Activated T-cell treated with anti-CD3 and anti-CD28 coated beads, Interleukin-2, amount 50 U/mL, for 1 hour (primary cell): ENCODE measurements around the gene MCM5.
"Not testable (repeated sequence)": the region's sequence is repeated elsewhere in the genome, so short reads cannot be mapped to it uniquely, and the experiment has no call there.

Source experiments
- DNase-seq: peaks from one replicate; pipeline ENCODE4 v3.0.0-alpha.2; 2020

Gene MCM5

DNA sequence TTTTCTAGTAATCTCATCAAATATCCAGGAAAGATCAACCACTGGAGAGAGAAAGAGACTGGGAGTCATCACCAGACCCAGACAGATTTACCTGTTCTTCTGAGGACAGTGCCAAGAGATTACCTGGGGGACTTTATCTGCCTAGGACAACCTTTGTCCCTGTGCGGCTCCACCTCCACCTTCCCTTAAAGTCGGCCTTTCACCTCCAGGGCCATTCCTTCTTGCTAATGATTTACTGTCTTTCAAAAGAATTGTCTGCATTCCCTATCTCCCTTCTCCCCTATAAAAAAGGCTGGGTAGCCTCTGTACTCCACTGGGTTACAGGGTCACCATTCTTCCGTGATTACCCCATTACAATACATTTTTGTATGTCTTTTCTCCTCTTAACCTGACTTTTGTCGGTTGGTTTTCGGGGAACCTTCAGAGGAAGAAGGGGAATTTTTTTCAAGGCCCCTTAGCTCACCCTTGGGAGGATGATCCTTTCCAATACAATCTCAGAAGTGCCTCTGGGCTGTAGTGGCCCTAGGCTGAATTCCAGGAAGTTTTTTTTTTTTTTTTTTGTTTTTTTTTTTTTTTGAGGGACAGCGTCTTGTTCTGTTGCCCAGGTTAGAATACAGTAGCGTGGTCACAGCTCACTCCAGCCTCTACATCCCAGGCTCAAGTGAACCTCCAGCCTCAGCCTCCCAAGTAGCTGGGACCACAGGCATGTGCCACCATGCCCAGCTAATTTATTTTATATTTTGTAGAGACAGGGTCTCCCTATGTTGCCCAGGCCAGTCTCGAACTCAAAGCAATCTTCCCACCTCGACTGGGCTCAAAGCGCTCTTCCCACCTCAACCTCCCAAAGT, 20.6 kb upstream of the MCM5 start:
- DNase-seq, result no peak

DNA sequence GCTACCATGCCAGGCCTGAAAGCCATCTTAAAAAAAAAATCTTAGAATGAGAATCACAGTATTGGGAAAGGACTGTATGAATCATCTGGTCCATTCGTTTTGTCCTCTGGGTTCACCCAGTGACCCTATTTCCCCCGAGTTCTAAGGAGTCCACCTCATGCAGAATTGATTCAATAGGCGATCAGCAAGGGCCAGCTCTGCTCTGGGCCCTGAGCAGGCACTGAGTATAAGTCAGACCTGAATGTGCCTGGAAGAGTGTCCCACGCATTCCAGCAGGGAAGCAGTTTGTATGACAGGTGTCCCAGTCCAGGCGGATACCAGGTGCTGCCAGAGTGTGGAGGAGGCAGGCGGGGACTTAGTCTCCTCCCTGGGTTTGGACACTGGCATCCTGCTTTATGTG, 19.9 kb upstream of the MCM5 start:
- DNase-seq, result no peak

DNA sequence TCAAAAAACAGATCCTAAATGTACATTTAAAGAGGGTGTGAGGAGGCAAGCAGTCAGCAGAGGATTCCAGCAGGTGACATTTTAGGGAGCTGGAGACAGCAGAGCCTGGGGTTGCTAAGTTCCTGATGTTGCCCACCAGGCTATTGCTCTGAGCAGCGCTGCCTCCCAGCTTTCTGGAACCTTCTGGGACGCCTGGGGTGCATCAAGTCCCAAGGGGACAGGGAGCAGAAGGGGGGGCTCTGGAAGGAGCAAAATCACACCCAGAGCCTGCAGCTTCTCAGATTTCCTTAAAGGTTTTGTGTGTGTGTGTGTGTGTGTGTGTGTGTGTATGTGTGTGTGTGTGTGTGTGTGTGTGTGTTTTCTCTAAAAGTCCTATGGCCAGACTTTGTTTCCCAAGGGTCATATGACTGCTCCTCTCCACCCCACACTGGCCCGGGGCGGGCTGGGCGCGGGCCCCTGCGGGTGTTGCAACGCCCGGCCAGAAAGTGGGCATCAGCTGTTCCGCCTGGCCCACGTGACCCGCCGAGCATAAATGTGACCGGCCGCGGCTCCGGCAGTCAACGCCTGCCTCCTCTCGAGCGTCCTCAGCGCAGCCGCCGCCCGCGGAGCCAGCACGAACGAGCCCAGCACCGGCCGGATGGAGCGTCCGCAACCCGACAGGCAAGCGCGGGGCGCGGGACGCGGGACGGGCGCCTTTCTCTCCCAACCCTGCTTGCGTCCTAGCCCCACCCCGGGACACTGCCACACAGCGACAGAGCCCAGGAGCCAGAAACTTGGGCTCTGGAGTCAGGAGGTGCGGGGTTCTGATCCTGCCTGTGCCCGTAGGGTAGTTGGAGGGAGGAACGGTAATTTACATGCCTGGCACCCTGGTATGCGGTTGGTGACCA, 19.2 kb upstream of the MCM5 start, which contains the start of gene HMOX1:
Gene HMOX1, plus strand, starts transcription at position 560 of the 887 bp plus-strand sequence. Its CDS starts 78 bp downstream, at position 638.
- peak; percentile 40 for DNase-seq

DNA sequence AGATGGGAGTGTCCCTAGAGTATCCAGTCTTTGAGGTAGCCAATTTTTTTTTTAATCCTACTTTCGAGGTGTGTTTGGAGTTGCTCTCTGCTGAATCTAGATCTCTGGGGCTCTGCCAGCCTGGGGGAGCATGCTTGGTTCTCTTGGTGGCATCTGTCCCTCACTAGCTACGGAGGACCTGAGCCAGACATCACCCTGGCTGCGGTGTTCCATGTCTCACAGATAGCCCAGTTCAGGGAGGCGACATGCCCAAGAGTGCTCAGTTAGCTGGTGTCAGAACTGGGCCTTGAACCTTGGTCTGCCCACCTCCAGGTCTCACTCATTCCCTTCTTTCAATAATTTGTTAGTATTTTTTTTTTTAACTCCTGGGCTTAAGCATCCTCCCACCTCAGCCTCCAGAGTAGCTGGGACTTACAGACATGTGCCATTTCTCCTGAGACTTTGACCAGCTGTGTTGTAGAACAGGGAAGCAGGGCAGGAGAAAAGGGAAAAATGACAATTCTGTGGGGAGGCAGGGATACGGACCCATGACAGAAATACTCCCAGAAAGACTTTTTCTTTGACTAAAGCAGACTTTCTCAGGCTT, 18.4 kb upstream of the MCM5 start:
- DNase-seq, result no peak

DNA sequence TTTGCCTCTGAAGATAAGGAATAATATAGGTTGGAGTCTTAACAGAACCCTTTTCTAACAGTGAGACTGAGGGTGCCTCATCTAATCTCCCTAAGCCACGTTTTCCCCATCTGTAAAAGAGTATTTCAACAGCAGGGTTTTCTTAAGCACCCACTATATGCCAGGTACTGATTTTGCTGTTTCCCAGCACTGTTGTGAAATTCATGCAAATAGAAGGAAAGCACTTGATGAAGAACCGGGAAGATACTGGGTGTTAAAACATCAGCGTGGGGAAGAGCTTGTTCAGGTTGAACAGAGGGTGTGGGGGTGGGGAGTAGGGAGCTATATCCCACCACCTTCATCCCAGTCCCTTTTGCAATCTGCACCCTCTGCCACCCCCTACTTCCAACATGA, 16.3 kb upstream of the MCM5 start:
- DNase-seq, result no peak

- DNase-seq, result no peak
Observed at GRCh38 chr22:35384527-35384926, 15.4 kb upstream of the MCM5 start.

- DNase-seq, result no peak
Observed at GRCh38 chr22:35384975-35385588, 14.9 kb upstream of the MCM5 start.

- DNase-seq, result no peak
Observed at GRCh38 chr22:35386670-35387288, 13.2 kb upstream of the MCM5 start.

DNA sequence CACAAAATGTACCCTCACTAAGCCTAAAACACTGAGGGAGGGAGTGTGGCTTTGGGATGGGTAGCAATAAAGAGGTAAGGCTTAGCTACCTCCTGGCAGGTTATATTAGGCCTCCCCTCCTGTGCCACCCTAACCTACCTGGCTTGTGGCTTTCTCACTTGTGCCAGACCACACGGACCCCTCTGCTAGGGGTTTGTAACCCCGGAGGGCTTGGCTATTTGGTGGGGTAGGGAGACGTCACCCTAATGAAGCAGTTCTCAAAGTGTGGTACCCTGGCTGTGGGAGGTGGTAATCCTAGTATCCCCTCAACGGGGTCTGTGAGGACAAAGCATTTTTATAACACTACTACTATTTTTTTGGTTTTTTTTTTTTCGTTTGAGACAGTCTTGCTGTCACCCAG, 9.0 kb upstream of the MCM5 start:
- DNase-seq, result no peak

GRCh38 chr22:35392357-35392756, 7.6 kb upstream of the MCM5 start:
- no peak for DNase-seq

DNA sequence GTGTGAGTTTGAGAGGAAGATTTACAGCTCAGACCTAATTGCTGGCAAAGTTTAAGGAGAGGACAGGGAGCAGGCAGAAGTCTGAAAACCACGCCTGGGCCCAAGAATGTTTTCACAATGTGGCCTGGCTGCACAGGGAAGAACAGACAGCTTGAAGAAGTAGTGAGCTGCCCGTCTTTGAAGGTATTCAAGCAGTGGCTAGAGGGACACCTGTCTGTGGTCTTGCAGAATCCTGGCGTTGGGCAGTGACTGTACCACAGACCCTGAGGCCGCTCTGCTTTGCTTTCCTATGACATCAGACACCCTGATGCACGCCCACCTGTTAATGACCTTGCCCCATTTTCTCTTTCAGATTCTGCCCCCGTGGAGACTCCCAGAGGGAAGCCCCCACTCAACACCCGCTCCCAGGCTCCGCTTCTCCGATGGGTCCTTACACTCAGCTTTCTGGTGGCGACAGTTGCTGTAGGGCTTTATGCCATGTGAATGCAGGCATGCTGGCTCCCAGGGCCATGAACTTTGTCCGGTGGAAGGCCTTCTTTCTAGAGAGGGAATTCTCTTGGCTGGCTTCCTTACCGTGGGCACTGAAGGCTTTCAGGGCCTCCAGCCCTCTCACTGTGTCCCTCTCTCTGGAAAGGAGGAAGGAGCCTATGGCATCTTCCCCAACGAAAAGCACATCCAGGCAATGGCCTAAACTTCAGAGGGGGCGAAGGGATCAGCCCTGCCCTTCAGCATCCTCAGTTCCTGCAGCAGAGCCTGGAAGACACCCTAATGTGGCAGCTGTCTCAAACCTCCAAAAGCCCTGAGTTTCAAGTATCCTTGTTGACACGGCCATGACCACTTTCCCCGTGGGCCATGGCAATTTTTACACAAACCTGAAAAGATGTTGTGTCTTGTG, 6.6 kb upstream of the MCM5 start:
- DNase-seq, result no peak

- no peak for DNase-seq
Observed at GRCh38 chr22:35394011-35394312, 6.0 kb upstream of the MCM5 start.

GRCh38 chr22:35394810-35395563, 5.0 kb upstream of the MCM5 start:
- DNase-seq, result no peak

- not testable (repeated sequence) for DNase-seq
Observed at GRCh38 chr22:35396622-35397021, 3.3 kb upstream of the MCM5 start.

DNA sequence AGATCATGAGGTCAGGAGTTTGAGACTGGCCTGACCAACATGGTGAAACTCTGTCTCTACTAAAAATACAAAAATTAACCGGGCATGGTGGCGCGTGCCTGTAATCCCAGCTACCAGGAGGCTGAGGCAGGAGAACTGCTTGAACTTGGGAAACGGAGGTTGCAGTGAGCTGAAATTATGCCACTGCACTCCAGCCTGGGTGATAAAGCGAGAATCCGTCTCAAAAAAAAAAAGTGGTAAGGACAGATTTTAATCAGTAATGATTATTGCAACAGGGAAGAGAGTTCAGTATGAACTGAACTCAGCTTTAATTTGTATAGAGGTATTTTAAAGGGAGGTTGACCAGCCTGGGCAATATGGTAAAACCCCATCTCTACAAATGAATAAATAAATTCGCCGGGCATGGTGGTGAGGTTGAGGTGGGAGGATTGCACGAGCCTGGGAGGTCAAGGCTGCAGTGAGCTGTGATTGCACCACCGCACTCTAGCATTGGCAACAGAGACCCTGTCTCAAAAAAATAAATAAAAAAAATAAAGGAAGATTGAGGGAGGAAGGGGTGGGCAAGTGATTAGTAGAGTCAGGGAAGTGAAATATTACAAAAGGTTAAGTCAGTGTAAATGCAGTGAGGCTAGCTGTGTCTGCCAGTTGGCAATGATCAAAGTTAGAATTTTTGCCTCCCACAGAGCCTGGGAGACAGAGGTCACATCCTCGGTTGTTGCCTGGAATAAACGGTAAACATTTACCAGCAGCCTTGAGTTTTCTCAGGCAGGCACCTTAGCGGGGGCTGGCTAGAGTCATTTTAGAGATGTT, 2.6 kb upstream of the MCM5 start:
- no peak for DNase-seq

GRCh38 chr22:35398591-35398973, 1.4 kb upstream of the MCM5 start:
- DNase-seq, result no peak

GRCh38 chr22:35399114-35399677, 744 bp upstream of the MCM5 start:
- no peak for DNase-seq

DNA sequence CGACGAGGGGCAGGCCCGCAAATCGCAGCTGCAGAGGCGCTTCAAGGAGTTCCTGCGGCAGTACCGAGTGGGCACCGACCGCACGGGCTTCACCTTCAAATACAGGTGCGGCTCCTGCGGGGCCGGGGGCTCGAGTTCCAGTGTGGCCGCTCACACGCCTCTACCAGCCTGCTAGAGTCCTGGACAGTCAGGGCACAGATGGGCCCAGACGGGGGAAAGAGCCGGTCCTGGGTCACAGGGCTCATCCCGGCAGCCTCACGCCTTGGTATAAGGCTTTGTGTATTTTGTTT, 506 bp downstream of the MCM5 start:
- DNase-seq, result no peak

DNA sequence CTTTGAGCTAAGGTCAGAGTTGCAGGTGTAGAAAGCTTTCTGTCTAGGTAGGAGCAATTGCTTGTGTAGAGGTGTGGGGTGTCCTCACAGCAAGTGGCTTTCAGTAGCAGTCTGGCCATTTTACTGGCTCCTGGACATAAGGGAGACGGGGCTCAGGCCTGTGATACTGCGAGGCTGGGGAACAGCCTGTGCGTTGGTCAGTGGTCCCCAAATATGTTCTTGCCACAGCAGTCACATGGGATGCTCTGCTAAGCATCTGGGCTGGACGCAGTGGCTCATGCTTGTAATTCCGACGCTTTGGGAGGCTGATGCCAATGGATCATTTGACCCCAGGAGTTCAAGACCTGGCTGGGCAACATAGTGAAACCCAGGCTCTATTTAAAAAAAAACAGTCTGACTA, 1.9 kb downstream of the MCM5 start:
- no peak for DNase-seq

DNA sequence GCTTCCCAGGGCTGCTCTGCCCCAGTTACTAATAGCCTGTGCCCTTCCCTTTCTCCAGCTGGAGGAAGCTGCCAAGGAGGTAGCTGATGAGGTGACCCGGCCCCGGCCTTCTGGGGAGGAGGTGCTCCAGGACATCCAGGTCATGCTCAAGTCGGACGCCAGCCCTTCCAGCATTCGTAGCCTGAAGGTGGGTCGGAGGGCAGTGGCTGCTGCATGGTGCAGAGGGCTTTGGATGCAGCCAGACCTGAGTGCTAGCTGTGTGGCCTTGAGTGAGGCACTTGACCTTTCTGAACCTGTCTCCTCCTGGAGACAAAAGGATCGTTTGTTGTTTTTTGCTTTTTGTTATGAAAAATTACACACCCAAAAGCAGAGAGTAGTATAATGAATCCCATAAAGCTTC, 3.4 kb downstream of the MCM5 start:
- DNase-seq, result no peak
